Left lung (tissue), 10 donors: ENCODE results near the gene PDE4B. TPM values are rescaled to one million over a fixed set of nuclear protein-coding genes. Genes with fewer than 3 reads are reported as not detected.

Experiments
- ATAC-seq: fragments of 200-7000 bp; cut with Tn5 transposase; one replicate; pipeline ENCODE4 v1.9.1; 2020; ENCODE audit warnings: moderate library complexity
- DNase-seq, 4 donors: peaks; one replicate each; pipeline ENCODE4 v3.0.0-alpha.2; 2013 to 2020
- H3K27ac ChIP-seq, 2 donors: fragments of 200-600 bp; sonication (generic) in 1 of 2; one replicate each; pipeline versions ENCODE4 v1.5.0 to v1.8.0; 2020 to 2021
- H3K27me3 ChIP-seq, 2 donors: fragments of 200-600 bp; sonication (generic) in 1 of 2; one replicate each; pipeline versions ENCODE4 v1.5.0 to v1.8.0; 2020 to 2021
- H3K36me3 ChIP-seq, 2 donors: fragments of 200-600 bp; sonication (generic) in 1 of 2; one replicate each; pipeline versions ENCODE4 v1.5.0 to v1.8.0; 2020 to 2021
- H3K4me1 ChIP-seq, 2 donors: fragments of 200-600 bp; one replicate each; pipeline ENCODE4 v1.8.0; 2021
- H3K4me3 ChIP-seq, 2 donors: fragments of 200-600 bp; sonication (generic) in 1 of 2; one replicate each; pipeline versions ENCODE4 v1.5.0 to v1.8.0; 2020 to 2021; ENCODE audit warnings: mild to moderate bottlenecking in 1 of 2
- H3K9me3 ChIP-seq, 2 donors: fragments of 200-600 bp; sonication (generic) in 1 of 2; one replicate each; pipeline versions ENCODE4 v1.5.0 to v1.8.0; 2020 to 2021
- CTCF ChIP-seq, 2 donors: fragments of 200-600 bp; sonication (generic) in 1 of 2; IDR thresholded peaks; one replicate each; pipeline versions ENCODE4 v1.5.0 to v1.8.0; 2021; ENCODE audit warnings: antibody characterized with exemption in 2 of 2
- intact Hi-C, 2 donors: fragments of 100-400 bp; cut with DNase I; formaldehyde crosslinking; loops; one replicate each; pipeline versions ENCODE4 v1.11.2 to v1.14.2; 2022
- polyA plus RNA-seq, 6 donors: library from polyadenylated mRNA; unstranded; fragments of 120-200 nt; gene quantifications; one replicate each; pipeline ENCODE4 v1.2.1, GENCODE V29; 2013; ENCODE audit not compliant: insufficient read length in 6 of 6
- total RNA-seq, 2 donors: library from RNA; stranded (reverse); fragmentation: NEBNext Ultra II Directional; extraction: Animal tissue kit (Norgen Biotek cat#: 25700); gene quantifications; one replicate each; pipeline ENCODE4 v1.2.1, GENCODE V29; 2021
- donor health status: DM: no; HTN: yes; CAD: no.
- donor health status: DM: no; HTN: no; CAD: no.

Gene PDE4B
- total and polyA plus RNA-seq, 8 donors = 8.6 to 50.7 (median 19.2) TPM

- Histone ChIP-seq H3K27me3 (no peaks in the 10 kb centered on the region), H3K4me1 (no peaks in the 10 kb centered on the region), H3K36me3 (no peaks in the 10 kb centered on the region), H3K4me3 (no peak overlapping the region), H3K9me3 (no peaks in the 10 kb centered on the region), H3K27ac (no peak overlapping the region)
- no peak for DNase-seq
- TF ChIP-seq CTCF (IDR thresholded peaks at IDR 0.05) = no peak
- no peak for ATAC-seq
- intact Hi-C loops = no loop called here
These were observed 104.0 kb downstream of the PDE4B start for GRCh38 chr1:65896721-65897120.

- Histone ChIP-seq H3K27ac (no peak overlapping the region), H3K36me3 (no peaks in the 10 kb centered on the region), H3K9me3 (no peaks in the 10 kb centered on the region), H3K4me1 (no peaks in the 10 kb centered on the region), H3K27me3 (no peaks in the 10 kb centered on the region), H3K4me3 (no peak overlapping the region)
- intact Hi-C loops = no loop called here
- no peak for TF ChIP-seq CTCF (IDR thresholded peaks at IDR 0.05)
- no peak for DNase-seq
- no peak for ATAC-seq
These were observed 104.8 kb downstream of the PDE4B start for GRCh38 chr1:65897485-65897884.

GRCh38 chr1:65904681-65905083 is 112.0 kb downstream of the PDE4B start:
- no peak for TF ChIP-seq CTCF (IDR thresholded peaks at IDR 0.05)

GRCh38 chr1:65910432-65910831 is 117.7 kb downstream of the PDE4B start:
- H3K27me3 ChIP-seq = no peaks in the 10 kb centered on the region
- H3K27ac ChIP-seq = no peak overlapping the region
- no peaks in the 10 kb centered on the region for H3K36me3 ChIP-seq
- DNase-seq (no peak), ATAC-seq (no peak)
- intact Hi-C loops = no loop called here
- no peaks in the 10 kb centered on the region for H3K4me1 ChIP-seq
- TF ChIP-seq CTCF (IDR thresholded peaks at IDR 0.05) = no peak
- H3K9me3 ChIP-seq = no peaks in the 10 kb centered on the region
- H3K4me3 ChIP-seq = no peak overlapping the region

More at GRCh38 chr1:65904681-65905083, 112.0 kb downstream of the PDE4B start:
- Histone ChIP-seq H3K27me3 (no peaks in the 10 kb centered on the region), H3K4me1 (no peaks in the 10 kb centered on the region), H3K36me3 (no peaks in the 10 kb centered on the region), H3K27ac (no peak overlapping the region), H3K4me3 (no peak overlapping the region), H3K9me3 (no peaks in the 10 kb centered on the region)
- intact Hi-C loops = no loop called here
- ATAC-seq (no peak), DNase-seq (no peak)

GRCh38 chr1:65911679-65912078 is 119.0 kb downstream of the PDE4B start:
- Histone ChIP-seq H3K36me3 (no peaks in the 10 kb centered on the region), H3K27ac (no peak overlapping the region), H3K9me3 (no peaks in the 10 kb centered on the region), H3K4me3 (no peak overlapping the region), H3K4me1 (no peaks in the 10 kb centered on the region), H3K27me3 (no peaks in the 10 kb centered on the region)
- no peak for ATAC-seq
- intact Hi-C loops = no loop called here
- DNase-seq = no peak
- TF ChIP-seq CTCF (IDR thresholded peaks at IDR 0.05) = no peak
